Right lobe of liver (tissue), 4 donors: Measurements from ENCODE around the gene MSH4.

ENCODE experiments used
- POLR2A ChIP-seq: fragments of 450-650 bp; IDR thresholded peaks from one replicate; pipeline ENCODE4 v1.6.1; 2017; ENCODE audit warnings: antibody characterized with exemption, mild to moderate bottlenecking
- TF ChIP-seq, protein P1 (sequence below), 4 donors: fragments of 200-600 bp in 3 of 4; fragments of 450-650 bp in 1 of 4; IDR thresholded peaks; one replicate each; pipeline versions ENCODE4 v1.5.1 to v1.8.0; 2016 to 2022; ENCODE audit warnings: antibody characterized with exemption in 4 of 4, mild to moderate bottlenecking in 2 of 4
- donor health status: DM: no; HTN: no; CAD: no.
- donor health status: DM: no; HTN: no; CAD: no.
- donor health status: DM: no; HTN: yes; CAD: no.

DNA sequence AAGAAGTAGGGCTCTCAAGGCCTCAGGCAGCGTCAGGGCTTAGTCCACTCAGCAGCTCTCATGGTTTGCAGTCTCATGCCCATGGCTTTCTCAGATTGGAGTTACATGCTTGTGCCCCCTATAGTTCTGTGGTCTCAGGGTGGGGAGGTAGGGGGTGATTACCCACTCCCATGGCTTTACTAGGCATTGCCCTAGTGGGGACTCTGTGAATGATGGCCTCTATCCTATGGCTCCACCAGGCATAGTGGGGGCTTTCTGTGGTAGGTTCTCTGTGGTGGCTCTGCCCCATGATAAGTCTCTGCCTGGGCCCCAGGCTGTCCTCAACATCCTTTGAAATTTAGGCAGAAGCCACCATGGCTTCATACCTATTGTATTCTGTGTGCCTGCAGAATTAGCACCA lies 48.9 kb downstream of the MSH4 start:
- TF ChIP-seq, protein P1, sequence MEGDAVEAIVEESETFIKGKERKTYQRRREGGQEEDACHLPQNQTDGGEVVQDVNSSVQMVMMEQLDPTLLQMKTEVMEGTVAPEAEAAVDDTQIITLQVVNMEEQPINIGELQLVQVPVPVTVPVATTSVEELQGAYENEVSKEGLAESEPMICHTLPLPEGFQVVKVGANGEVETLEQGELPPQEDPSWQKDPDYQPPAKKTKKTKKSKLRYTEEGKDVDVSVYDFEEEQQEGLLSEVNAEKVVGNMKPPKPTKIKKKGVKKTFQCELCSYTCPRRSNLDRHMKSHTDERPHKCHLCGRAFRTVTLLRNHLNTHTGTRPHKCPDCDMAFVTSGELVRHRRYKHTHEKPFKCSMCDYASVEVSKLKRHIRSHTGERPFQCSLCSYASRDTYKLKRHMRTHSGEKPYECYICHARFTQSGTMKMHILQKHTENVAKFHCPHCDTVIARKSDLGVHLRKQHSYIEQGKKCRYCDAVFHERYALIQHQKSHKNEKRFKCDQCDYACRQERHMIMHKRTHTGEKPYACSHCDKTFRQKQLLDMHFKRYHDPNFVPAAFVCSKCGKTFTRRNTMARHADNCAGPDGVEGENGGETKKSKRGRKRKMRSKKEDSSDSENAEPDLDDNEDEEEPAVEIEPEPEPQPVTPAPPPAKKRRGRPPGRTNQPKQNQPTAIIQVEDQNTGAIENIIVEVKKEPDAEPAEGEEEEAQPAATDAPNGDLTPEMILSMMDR (IDR thresholded peaks at IDR 0.05): no peak
- no peak for TF ChIP-seq POLR2A
